ENCODE measurements around the gene TMEM143.
A peak's percentile ranks its signal among the peaks of the same experiment; 100 is the strongest.

The TMEM143 gene

GRCh38 chr19:48338802-48339503, 24.8 kb downstream of the TMEM143 start:
- TF ChIP-seq CTCF (conservative IDR thresholded peaks at IDR 0.05; ENCODE audit: low read length), result no peak
- H3K4me3 ChIP-seq (ENCODE audit: low read length), result no peak overlapping the region
- DNase-seq (ENCODE audit: low read depth), result no peak

- DNase-seq (ENCODE audit: low read depth), result no peak
- no peak for TF ChIP-seq CTCF (conservative IDR thresholded peaks at IDR 0.05; ENCODE audit: low read length)
Measured at GRCh38 chr19:48338253-48338755, 25.4 kb downstream of the TMEM143 start.

GRCh38 chr19:48333467-48334384, 30.0 kb downstream of the TMEM143 start:
- peak; percentile 72 for TF ChIP-seq CTCF (conservative IDR thresholded peaks at IDR 0.05; ENCODE audit: low read length)
- DNase-seq (ENCODE audit: low read depth), result peak; percentile 92
- H3K4me3 ChIP-seq (ENCODE audit: low read length), result peak overlapping the region; percentile 58

More at GRCh38 chr19:48338253-48338755, 25.4 kb downstream of the TMEM143 start:
- no peak overlapping the region for H3K4me3 ChIP-seq (ENCODE audit: low read length)

GRCh38 chr19:48332662-48333466, 30.9 kb downstream of the TMEM143 start:
- H3K4me3 ChIP-seq (ENCODE audit: low read length), result peak overlapping the region; percentile 46
- DNase-seq (ENCODE audit: low read depth), result peak; percentile 95
- TF ChIP-seq CTCF (conservative IDR thresholded peaks at IDR 0.05; ENCODE audit: low read length), result no peak

- no peak for DNase-seq (ENCODE audit: low read depth)
- no peak overlapping the region; the same call in 1 of the 2 replicates for H3K4me3 ChIP-seq (ENCODE audit: low read length)
Measured at GRCh38 chr19:48332351-48332661, 31.4 kb downstream of the TMEM143 start.

More at GRCh38 chr19:48332351-48332661, 31.4 kb downstream of the TMEM143 start:
- no peak for TF ChIP-seq CTCF (conservative IDR thresholded peaks at IDR 0.05; ENCODE audit: low read length)

All from AG10803 (cell line).